Dedifferentiated amniotic fluid mesenchymal stem cell (primary cell): Measurements from ENCODE around the gene DENND4A.

Experiments
- DNase-seq: peaks from one replicate; pipeline ENCODE4 v3.0.0-alpha.2; 2016; ENCODE audit errors: extremely low spot score

The DENND4A gene

GRCh38 chr15:65666257-65666656, 125.8 kb downstream of the DENND4A start:
- no peak for DNase-seq

- DNase-seq, result no peak
Measured at GRCh38 chr15:65663521-65663920, 128.6 kb downstream of the DENND4A start.

GRCh38 chr15:65660927-65661326, 131.2 kb downstream of the DENND4A start:
- no peak for DNase-seq

GRCh38 chr15:65659502-65660052, 132.5 kb downstream of the DENND4A start:
- DNase-seq, result no peak

- DNase-seq, result no peak
Measured at GRCh38 chr15:65655457-65655856, 136.6 kb downstream of the DENND4A start.

GRCh38 chr15:65655026-65655425, 137.1 kb downstream of the DENND4A start:
- no peak for DNase-seq

GRCh38 chr15:65653801-65654521, 138.1 kb downstream of the DENND4A start:
- DNase-seq, result no peak

GRCh38 chr15:65653341-65653740, 138.8 kb downstream of the DENND4A start:
- peak; percentile 40 for DNase-seq

GRCh38 chr15:65651831-65652749, 140.0 kb downstream of the DENND4A start:
- DNase-seq, result no peak

- no peak for DNase-seq
Measured at GRCh38 chr15:65651042-65651322, 141.1 kb downstream of the DENND4A start.

GRCh38 chr15:65650312-65651041, 141.6 kb downstream of the DENND4A start:
- no peak for DNase-seq

GRCh38 chr15:65646486-65646885, 145.6 kb downstream of the DENND4A start:
- DNase-seq, result no peak

GRCh38 chr15:65645392-65645791, 146.7 kb downstream of the DENND4A start:
- DNase-seq, result no peak

- no peak for DNase-seq
Measured at GRCh38 chr15:65644282-65644681, 147.8 kb downstream of the DENND4A start.

- DNase-seq, result no peak
Measured at GRCh38 chr15:65642594-65642993, 149.5 kb downstream of the DENND4A start.

- DNase-seq, result no peak
Measured at GRCh38 chr15:65641768-65642475, 150.2 kb downstream of the DENND4A start.

- no peak for DNase-seq
Measured at GRCh38 chr15:65639509-65639908, 152.6 kb downstream of the DENND4A start.

- DNase-seq, result peak; percentile 84
Measured at GRCh38 chr15:65638681-65639089, 153.4 kb downstream of the DENND4A start.

GRCh38 chr15:65638109-65638508, 154.0 kb downstream of the DENND4A start:
- no peak for DNase-seq

- DNase-seq, result no peak
Measured at GRCh38 chr15:65634356-65634755, 157.7 kb downstream of the DENND4A start.

GRCh38 chr15:65633752-65634151, 158.3 kb downstream of the DENND4A start:
- DNase-seq, result no peak
